Spleen (tissue), 7 donors: ENCODE data around the gene ARHGAP22.

Experiments used
- CTCF ChIP-seq, 11 experiments: fragments of 200-600 bp in 7 of 11; fragments of 450-650 bp in 4 of 11; sonication (generic) in 4 of 11; IDR thresholded peaks in 8 of 11; conservative IDR thresholded peaks in 3 of 11; 1 replicate in 7 of 11; 2 replicates in 4 of 11; pipeline versions ENCODE4 v1.4.0 to v1.8.0; 2016 to 2021; ENCODE audit warnings: antibody characterized with exemption in 11 of 11, inconsistent platforms in 4 of 11, mild to moderate bottlenecking in 1 of 11
- POLR2A ChIP-seq, 3 donors: fragments of 450-650 bp; IDR thresholded peaks; one replicate each; pipeline ENCODE4 v1.5.1; 2017; ENCODE audit warnings: antibody characterized with exemption in 3 of 3, mild to moderate bottlenecking in 1 of 3
- POLR2AphosphoS5 ChIP-seq, 3 donors: sonication (generic); formaldehyde crosslinking; IDR thresholded peaks; one replicate each; pipeline ENCODE4 v1.5.1; 2017; ENCODE audit warnings: antibody characterized with exemption in 3 of 3
- donor health status: DM: no; HTN: no; CAD: no; lungs with moderate emphysema.
- donor health status: DM: no; HTN: no; CAD: no.
- donor health status: DM: no; HTN: no; CAD: no.

GRCh38 chr10:48531486-48531885, 73.4 kb downstream of the ARHGAP22 start:
- TF ChIP-seq CTCF (IDR thresholded peaks at IDR 0.05 in 8 of 11, conservative IDR thresholded peaks at IDR 0.05 in 3 of 11) (no peak), POLR2A (IDR thresholded peaks at IDR 0.05) (no peak), POLR2AphosphoS5 (IDR thresholded peaks at IDR 0.05) (no peak)
